Body of pancreas (tissue), 4 donors: Measurements from ENCODE around the gene AP1G1.
"Not testable (repeated sequence)": the region's sequence is repeated elsewhere in the genome, so short reads cannot be mapped to it uniquely, and the experiment has no call there.

Experiments used
- CTCF ChIP-seq, 7 experiments: fragments of 450-650 bp in 4 of 7; fragments of 200-600 bp in 3 of 7; sonication (generic) in 3 of 7; IDR thresholded peaks; one replicate each; pipeline ENCODE4 v1.5.1; 2016 to 2019; ENCODE audit warnings: antibody characterized with exemption in 7 of 7
- POLR2A ChIP-seq, 3 donors: fragments of 450-650 bp; IDR thresholded peaks; one replicate each; pipeline ENCODE4 v1.6.1; 2016; ENCODE audit warnings: antibody characterized with exemption in 3 of 3, mild to moderate bottlenecking in 2 of 3

GRCh38 chr16:71684280-71684679 is 124.4 kb downstream of the AP1G1 start:
- not testable (repeated sequence) for TF ChIP-seq CTCF, POLR2A (IDR thresholded peaks at IDR 0.05)
